ENCODE measurements around the gene REM2. TPM values are rescaled to one million over a fixed set of nuclear protein-coding genes. Genes with fewer than 3 reads are reported as not detected.
A peak's percentile ranks its signal among the peaks of the same experiment; 100 is the strongest.
"Not testable (repeated sequence)": the region's sequence is repeated elsewhere in the genome, so short reads cannot be mapped to it uniquely, and the experiment has no call there.

REM2 gene
- total RNA-seq, 1 donor from 2014 or later: 0.28 TPM

DNA sequence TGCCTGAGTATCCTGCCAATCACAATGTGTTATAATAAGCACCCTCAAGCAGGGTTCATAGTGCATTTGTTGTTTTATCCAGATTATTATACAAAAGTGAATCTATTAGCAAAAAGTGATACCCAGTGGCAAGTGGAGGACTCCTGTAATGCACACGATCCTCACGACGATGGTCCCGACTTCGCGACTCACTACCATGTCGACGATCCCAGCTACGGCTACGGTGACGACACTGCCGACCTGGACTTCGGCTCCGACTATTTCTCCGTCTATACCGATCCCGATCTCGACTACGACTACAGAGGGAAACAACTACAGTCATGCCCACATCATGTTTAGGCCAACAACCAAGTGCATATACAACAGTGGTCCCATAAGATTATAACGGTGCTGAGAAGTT, 23.1 kb downstream of the REM2 start:
- Mint-ChIP-seq H3K4me3 (no peak overlapping the region), H3K9me3 (no peaks in the 10 kb centered on the region), H3K4me1 (peaks cover 4% of the 10 kb centered on the region), H3K27me3 (no peaks in the 10 kb centered on the region), H3K36me3 (ENCODE audit: low read depth) (peaks cover 57% of the 10 kb centered on the region), H3K27ac (no peak overlapping the region)
- no peak for DNase-seq
- intact Hi-C loops (cut with micrococcal nuclease): no loop called here

- Mint-ChIP-seq H3K4me1 (peaks cover 10% of the 10 kb centered on the region), H3K36me3 (ENCODE audit: low read depth) (peaks cover 61% of the 10 kb centered on the region), H3K9me3 (no peaks in the 10 kb centered on the region), H3K27ac (no peak overlapping the region), H3K27me3 (no peaks in the 10 kb centered on the region), H3K4me3 (no peak overlapping the region)
- intact Hi-C loops (cut with micrococcal nuclease): no loop called here
- no peak for DNase-seq
Measured at GRCh38 chr14:22907429-22907828, 24.4 kb downstream of the REM2 start.

GRCh38 chr14:22908601-22909000, 25.6 kb downstream of the REM2 start:
- peaks cover 12% of the 10 kb centered on the region for H3K4me1 Mint-ChIP-seq
- DNase-seq: no peak
- intact Hi-C loops (cut with micrococcal nuclease): no loop called here
- no peak overlapping the region for H3K4me3 Mint-ChIP-seq
- H3K27me3 Mint-ChIP-seq: no peaks in the 10 kb centered on the region
- H3K36me3 Mint-ChIP-seq (ENCODE audit: low read depth): peaks cover 59% of the 10 kb centered on the region
- H3K27ac Mint-ChIP-seq: no peak overlapping the region
- H3K9me3 Mint-ChIP-seq: no peaks in the 10 kb centered on the region

DNA sequence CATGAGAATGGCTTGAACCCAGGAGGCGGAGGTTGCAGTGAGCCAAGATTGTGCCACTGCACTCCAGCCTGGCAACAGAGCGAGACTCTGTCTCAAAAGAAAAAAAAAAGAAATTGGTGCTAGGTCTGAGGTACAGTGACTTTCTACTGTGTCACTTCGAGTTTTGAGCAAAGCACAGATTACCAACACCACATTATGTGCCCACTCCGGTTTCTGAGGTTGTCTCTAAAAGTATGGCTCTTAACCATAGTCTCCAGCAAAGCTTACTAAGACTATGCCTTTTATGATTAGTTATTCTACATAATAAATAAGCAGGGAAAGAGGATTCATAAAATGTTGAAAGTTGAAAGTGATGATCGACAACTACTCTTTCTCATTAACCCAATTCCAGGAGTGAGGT, 27.9 kb downstream of the REM2 start:
- Mint-ChIP-seq H3K4me3 (no peak overlapping the region), H3K36me3 (ENCODE audit: low read depth) (peaks cover 45% of the 10 kb centered on the region), H3K27ac (no peak overlapping the region), H3K27me3 (no peaks in the 10 kb centered on the region), H3K4me1 (peaks cover 12% of the 10 kb centered on the region), H3K9me3 (no peaks in the 10 kb centered on the region)
- DNase-seq: no peak
- intact Hi-C loops (cut with micrococcal nuclease): no loop called here

DNA sequence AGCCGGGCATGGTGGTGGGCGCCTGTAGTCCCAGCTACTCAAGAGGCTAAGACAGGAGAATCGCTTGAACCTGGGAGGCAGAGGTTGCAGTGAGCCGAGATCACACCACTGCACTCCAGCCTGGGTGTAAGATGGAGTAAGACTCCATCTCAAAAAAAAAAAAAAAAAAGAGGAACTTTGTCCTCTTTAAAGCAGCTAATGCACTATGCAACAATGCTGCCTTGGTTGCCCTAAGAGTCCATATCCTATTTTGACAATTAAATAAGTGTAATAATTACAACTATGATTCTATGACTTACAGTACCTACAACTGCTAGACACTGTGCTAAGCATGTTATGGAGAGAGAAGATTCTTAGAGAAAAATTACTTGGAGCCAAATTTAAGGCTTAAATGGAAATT, 31.8 kb downstream of the REM2 start:
- not testable (repeated sequence) for H3K27me3 Mint-ChIP-seq, DNase-seq, H3K27ac Mint-ChIP-seq, H3K4me3 Mint-ChIP-seq, H3K9me3 Mint-ChIP-seq
- Mint-ChIP-seq H3K4me1 (peaks cover 30% of the 10 kb centered on the region), H3K36me3 (ENCODE audit: low read depth) (peaks cover 51% of the 10 kb centered on the region)
- intact Hi-C loops (cut with micrococcal nuclease): loop anchor here (5.0 kb wide), 1 partner anchor 148 kb away; the partner anchor contains the start of gene OXA1L

- Mint-ChIP-seq H3K27ac (no peak overlapping the region), H3K9me3 (no peaks in the 10 kb centered on the region), H3K27me3 (peaks cover 2% of the 10 kb centered on the region), H3K4me3 (no peak overlapping the region), H3K4me1 (peaks cover 35% of the 10 kb centered on the region), H3K36me3 (ENCODE audit: low read depth) (peaks cover 60% of the 10 kb centered on the region)
- DNase-seq: no peak
- intact Hi-C loops (cut with micrococcal nuclease): loop anchor here (5.0 kb wide), 1 partner anchor 149 kb away; the partner anchor contains the start of gene OXA1L
Measured at GRCh38 chr14:22915886-22916521, 33.0 kb downstream of the REM2 start.

- Mint-ChIP-seq H3K36me3 (ENCODE audit: low read depth) (peaks cover 68% of the 10 kb centered on the region), H3K4me1 (peaks cover 27% of the 10 kb centered on the region), H3K27me3 (peaks cover 2% of the 10 kb centered on the region), H3K9me3 (no peaks in the 10 kb centered on the region), H3K4me3 (peak within 1 kb of the TSS; percentile 95), H3K27ac (peak within 1 kb of the TSS; percentile 100)
- DNase-seq: peak; percentile 100
- intact Hi-C loops (cut with micrococcal nuclease): loop anchor here (1.0 to 5.0 kb wide), 8 partner anchors 10 to 358 kb away; partner anchors contain the start of genes ACIN1, C14orf119, DAD1 and LRP10
Measured at GRCh38 chr14:22918804-22919600, 36.0 kb downstream of the REM2 start, which contains the start of gene RBM23. Gene RBM23 (minus strand): TSS chr14:22919149.

DNA sequence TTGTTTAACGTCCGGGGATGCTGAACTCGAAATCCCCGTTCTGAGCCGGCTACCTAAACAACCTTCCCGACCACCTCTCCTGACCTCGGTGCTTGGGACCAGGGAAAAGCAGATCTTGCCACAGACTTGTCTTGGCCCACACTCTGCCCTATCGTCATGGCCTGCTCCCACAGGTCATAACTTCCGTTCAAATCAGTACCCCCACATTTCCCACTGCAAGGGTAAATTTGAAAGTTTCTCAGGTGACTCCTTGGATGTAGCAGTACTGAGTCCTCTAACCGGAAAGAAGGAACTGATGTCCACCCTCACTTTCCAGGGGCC, 36.5 kb downstream of the REM2 start:
- Mint-ChIP-seq H3K4me1 (peaks cover 27% of the 10 kb centered on the region), H3K4me3 (peak overlapping the region; percentile 95), H3K9me3 (no peaks in the 10 kb centered on the region), H3K27ac (peak overlapping the region; percentile 100), H3K27me3 (peaks cover 2% of the 10 kb centered on the region), H3K36me3 (ENCODE audit: low read depth) (peaks cover 73% of the 10 kb centered on the region)
- DNase-seq: no peak
- intact Hi-C loops (cut with micrococcal nuclease): loop anchor here (1.0 to 5.0 kb wide), 8 partner anchors 10 to 359 kb away; partner anchors contain the start of genes ACIN1, C14orf119, DAD1 and LRP10

- no peaks in the 10 kb centered on the region for H3K9me3 Mint-ChIP-seq
- intact Hi-C loops (cut with micrococcal nuclease): no loop called here
- peaks cover 27% of the 10 kb centered on the region for H3K4me1 Mint-ChIP-seq
- H3K36me3 Mint-ChIP-seq (ENCODE audit: low read depth): peaks cover 75% of the 10 kb centered on the region
- DNase-seq: peak; percentile 61
- H3K4me3 Mint-ChIP-seq: no peak overlapping the region
- H3K27ac Mint-ChIP-seq: no peak overlapping the region
- H3K27me3 Mint-ChIP-seq: peaks cover 2% of the 10 kb centered on the region
Measured at GRCh38 chr14:22920697-22921096, 37.7 kb downstream of the REM2 start.

GRCh38 chr14:22922294-22922693, 39.3 kb downstream of the REM2 start:
- Mint-ChIP-seq H3K9me3 (no peaks in the 10 kb centered on the region), H3K36me3 (ENCODE audit: low read depth) (peaks cover 79% of the 10 kb centered on the region), H3K4me3 (no peak overlapping the region), H3K27ac (no peak overlapping the region), H3K27me3 (peaks cover 2% of the 10 kb centered on the region), H3K4me1 (peaks cover 32% of the 10 kb centered on the region)
- no peak for DNase-seq
- intact Hi-C loops (cut with micrococcal nuclease): no loop called here

DNA sequence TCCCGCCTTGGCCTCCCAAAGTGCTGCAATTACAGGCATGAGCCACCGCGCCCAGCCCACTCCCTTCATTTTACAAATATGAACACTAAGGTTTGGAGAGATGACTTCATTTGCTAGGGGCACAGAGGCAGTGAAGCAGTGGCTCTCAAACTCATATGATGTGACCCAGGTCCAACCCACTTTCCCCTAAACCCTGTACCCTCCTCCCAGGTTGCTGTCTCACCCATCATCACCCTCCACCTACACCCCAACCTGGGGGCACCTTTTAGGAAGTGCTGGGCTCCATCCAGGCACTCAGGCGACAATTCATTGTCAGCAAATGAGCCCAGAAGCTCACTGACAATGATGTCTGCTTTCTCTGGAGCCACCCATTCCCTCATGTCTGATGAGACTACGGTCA, 40.7 kb downstream of the REM2 start:
- Mint-ChIP-seq H3K9me3 (no peaks in the 10 kb centered on the region), H3K27ac (no peak overlapping the region), H3K27me3 (peaks cover 2% of the 10 kb centered on the region), H3K4me1 (peaks cover 35% of the 10 kb centered on the region), H3K4me3 (no peak overlapping the region), H3K36me3 (ENCODE audit: low read depth) (peaks cover 72% of the 10 kb centered on the region)
- intact Hi-C loops (cut with micrococcal nuclease): no loop called here
- DNase-seq: no peak

DNA sequence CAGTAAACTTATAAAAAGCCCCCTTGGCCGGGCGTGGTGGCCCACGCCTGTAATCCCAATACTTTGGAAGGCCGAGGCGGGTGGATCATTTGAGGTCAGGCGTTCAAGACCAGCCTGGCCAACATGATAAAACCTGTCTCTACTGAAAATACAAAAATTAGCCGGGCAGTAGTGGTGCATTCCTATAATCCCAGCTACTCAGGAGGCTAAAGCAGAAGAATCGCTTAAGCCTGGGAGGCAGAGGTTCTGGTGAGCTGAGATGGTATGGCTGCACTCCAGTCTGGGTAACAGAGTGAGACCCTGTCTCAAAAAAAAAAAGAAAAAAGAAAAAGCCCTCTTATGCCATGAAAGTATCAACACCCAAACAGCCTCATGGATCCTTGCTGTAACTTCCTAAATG, 42.5 kb downstream of the REM2 start:
- H3K27me3 Mint-ChIP-seq: no peaks in the 10 kb centered on the region
- H3K9me3 Mint-ChIP-seq: no peaks in the 10 kb centered on the region
- H3K4me3 Mint-ChIP-seq: no peak overlapping the region
- peaks cover 58% of the 10 kb centered on the region for H3K36me3 Mint-ChIP-seq (ENCODE audit: low read depth)
- intact Hi-C loops (cut with micrococcal nuclease): loop anchor here (5.0 kb wide), 1 partner anchor 377 kb away; the partner anchor contains the start of gene PPP1R3E
- peaks cover 21% of the 10 kb centered on the region for H3K4me1 Mint-ChIP-seq
- no peak for DNase-seq
- H3K27ac Mint-ChIP-seq: no peak overlapping the region

DNA sequence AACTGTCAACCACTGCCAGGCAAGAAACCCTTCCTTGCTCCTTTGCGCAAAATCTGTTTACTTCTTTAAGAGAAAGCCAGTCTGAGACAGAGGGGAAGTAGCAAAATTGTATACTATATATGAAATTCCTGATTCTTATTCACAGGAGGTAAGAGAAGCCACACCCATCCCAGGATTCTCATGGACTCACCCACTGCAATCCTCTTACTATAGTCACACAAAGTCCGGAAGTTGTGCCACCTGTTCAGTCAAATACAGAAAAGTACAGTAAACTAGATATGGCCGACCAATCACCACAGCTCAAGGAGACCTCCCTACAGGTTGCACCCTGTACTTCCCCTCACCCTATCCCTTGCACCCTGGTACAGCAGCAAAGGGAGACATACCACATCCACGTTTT, 43.3 kb downstream of the REM2 start:
- peaks cover 21% of the 10 kb centered on the region for H3K4me1 Mint-ChIP-seq
- no peak for DNase-seq
- no peaks in the 10 kb centered on the region for H3K9me3 Mint-ChIP-seq
- intact Hi-C loops (cut with micrococcal nuclease): loop anchor here (5.0 kb wide), 1 partner anchor 376 kb away; the partner anchor contains the start of gene PPP1R3E
- H3K36me3 Mint-ChIP-seq (ENCODE audit: low read depth): peaks cover 50% of the 10 kb centered on the region
- no peak overlapping the region for H3K4me3 Mint-ChIP-seq
- H3K27me3 Mint-ChIP-seq: no peaks in the 10 kb centered on the region
- H3K27ac Mint-ChIP-seq: no peak overlapping the region

Data from activated CD4-positive, alpha-beta T cell treated with anti-CD3 and anti-CD28 coated beads, Interleukin-2, amount 10 ng/mL, durations not matched to agents 24 days and 14 days (primary cell).